Measurements from ENCODE around the gene GNA14. TPM values are rescaled to one million over a fixed set of nuclear protein-coding genes. Genes with fewer than 3 reads are reported as not detected.
A peak's percentile ranks its signal among the peaks of the same experiment; 100 is the strongest.
"Not testable (repeated sequence)": the region's sequence is repeated elsewhere in the genome, so short reads cannot be mapped to it uniquely, and the experiment has no call there.

The GNA14 gene
- total RNA-seq, 1 donor from 2014 or later = 4.1 TPM

DNA sequence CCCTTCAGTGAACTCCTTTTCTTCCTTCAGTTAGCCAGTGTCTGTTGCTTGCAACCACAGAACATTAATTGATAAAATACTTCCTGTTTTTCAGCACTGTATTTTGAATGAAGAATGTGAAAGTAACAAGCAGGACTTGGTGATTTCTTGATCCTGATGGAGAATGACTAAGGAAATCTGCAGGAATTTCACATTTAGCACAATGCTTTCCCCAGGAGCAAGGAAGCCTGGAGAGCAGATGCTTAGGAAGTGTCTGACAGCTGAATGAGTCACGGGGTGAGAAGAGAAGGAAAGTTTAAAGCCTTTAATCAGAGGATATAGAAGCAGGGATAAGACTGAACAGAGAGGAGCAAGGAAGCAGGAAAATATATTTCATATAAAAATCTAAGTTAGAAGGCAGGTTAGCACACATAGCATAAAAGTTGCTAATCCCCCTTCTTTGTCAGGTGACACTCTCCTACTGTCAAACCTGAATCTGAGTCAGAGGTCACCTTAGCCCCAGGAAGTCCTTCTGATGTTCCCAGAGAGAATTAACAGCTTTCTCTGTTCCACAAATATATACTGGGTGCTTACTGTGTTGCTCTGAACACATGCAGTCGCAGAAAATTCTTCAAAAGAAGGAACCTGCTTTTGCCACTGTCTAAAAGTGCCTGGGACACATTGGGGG is 59.7 kb downstream of the GNA14 start:
- peak in 1 of 2 donors; percentile 83 for DNase-seq (ENCODE audit: low read depth in 2 of 2)

DNA sequence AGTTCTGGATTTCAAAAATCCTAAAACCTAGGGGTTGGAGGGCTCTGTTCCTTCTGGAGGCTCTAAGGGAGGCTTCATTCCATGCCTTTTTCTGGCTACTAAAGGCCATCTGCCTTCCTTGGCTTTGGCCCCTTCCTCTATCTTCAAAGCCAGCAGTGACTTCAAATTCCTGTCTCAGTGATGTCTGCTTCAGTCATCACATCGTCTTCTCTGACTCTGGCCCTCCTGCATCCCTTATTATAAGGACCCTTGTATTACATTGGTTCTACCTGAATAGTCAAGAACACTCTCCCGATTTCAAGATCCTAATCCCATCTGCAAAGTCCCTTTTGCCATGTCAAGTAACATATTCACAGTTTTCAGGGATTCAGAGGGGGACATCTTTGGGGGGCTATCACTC is 60.3 kb downstream of the GNA14 start:
- DNase-seq (ENCODE audit: low read depth in 2 of 2) = no peak

DNA sequence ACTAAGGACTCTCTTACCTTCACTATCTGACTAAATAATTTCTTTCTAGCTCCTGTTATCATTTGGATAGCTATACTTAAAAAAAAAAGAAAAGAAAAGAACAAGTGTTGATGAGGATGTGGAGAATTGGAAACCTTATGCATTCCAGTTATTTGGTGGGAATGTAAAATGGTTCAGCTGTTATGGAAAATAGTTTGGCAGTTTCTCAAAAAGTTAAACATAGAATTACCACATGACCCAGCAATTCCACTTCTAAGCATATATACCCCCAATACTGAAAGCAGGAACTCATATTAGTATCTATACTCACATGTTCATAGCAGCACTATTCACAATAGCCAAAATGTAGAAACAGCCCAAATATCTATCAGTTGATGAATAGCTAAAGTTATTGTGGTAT is 61.1 kb downstream of the GNA14 start:
- DNase-seq (ENCODE audit: low read depth in 2 of 2) = peak in 1 of 2 donors; percentile 23

DNA sequence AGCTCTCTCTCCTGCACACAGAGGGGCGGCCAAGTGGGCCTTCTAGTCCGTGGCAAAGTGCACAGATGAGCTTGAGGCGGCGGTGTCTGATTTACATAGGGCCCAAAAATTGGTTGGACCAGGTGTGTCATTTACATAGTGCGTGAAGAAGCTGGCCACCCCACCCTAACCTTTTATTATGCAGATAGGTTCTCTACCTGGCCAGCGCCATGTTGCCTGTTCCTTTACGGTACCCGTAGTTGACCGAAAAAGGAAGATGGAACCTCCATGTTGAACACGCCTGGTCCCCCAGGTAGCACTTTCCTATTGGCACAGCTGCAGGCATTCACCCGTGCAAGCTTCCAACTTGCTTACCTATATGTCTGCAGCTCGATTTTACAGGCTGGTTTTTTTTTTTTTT is 61.5 kb downstream of the GNA14 start:
- DNase-seq (ENCODE audit: low read depth in 2 of 2) = no peak

DNA sequence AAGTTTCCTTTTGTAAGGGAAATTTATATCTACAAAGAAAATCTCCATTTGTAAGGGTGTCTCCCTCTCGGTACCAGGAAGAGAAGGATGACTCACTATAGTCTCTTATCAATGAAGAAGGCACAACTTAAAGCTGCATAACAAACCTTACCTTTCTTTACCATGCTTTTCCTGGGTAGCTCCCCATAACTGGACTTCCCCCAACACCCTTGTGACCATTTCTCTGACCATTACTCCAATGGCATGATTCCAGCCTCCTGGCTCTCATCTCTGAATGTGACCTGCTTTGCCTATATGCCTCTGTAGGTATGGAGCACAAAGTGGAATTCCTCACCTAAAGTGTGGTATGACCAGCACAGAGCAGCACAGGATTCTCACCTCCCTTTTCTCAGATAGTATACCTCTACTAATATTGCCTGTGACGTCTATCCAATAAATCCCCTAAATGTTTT is 62.8 kb downstream of the GNA14 start:
- no peak for DNase-seq (ENCODE audit: low read depth in 2 of 2)

DNA sequence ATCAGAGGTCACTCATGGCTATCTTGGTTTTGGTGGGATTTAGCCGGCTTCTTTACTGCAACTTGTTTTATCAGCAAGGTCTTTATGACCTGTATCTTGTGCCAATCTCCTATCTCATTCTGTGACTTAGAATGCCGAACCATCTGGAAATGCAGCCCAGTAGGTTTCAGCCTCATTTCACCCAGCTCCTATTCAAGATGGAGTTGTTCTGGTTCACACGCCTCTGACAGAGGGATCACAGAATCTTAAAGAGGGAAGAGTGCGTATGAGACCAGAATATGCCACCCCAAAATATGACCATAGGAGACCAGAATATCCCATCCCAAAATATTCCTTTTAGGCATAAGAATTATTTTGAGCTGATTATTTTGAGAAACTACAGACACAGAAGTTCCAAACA is 63.2 kb downstream of the GNA14 start:
- DNase-seq (ENCODE audit: low read depth in 2 of 2) = not testable (repeated sequence)

DNA sequence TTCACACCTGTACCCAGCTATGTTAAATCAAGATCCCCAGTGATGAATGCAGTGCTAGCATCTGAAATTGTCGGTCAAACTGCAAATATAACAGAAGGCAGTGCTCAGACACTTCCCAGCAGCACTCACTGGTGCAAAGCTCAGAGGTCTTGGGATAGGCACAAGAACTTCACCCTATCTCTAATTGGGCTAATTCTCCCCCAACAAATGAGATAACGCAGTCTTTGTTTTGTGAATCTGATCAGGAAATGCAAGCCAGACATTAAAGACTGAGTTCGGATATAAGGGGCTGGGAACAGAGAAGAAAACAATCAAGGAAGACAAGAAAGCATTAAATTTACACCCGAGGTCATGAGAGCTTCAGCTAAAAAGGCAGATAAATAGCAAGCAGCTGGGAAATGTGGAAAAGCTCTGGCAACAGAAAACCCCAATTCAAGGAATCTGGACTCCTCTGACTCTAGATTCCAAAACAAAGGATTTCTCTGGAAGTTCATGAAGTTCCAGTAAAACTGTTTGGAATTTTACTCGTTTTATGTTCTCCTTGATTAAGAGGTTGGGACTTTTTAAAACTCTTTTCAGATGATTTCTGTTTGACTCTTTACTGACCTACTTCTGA is 65.1 kb downstream of the GNA14 start:
- DNase-seq (ENCODE audit: low read depth in 2 of 2) = no peak

DNA sequence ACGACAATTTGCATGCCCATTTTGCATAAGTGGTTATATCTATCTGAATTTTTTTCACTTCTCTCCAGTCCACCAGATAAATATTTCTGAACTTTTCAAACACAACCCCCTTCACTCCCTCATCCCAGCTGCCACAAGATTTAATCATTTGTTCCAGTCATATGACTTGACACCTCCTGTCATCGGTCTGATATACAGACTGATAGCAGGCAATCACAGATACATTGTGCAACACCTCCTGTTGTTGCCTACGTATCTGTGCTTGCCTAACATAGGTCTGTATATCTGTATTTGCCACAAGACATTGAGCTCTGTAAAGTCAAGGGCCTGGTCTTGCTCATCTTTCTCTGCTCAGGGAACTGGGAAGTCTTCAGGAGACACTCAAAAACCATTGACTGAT is 65.6 kb downstream of the GNA14 start:
- DNase-seq (ENCODE audit: low read depth in 2 of 2) = no peak

DNA sequence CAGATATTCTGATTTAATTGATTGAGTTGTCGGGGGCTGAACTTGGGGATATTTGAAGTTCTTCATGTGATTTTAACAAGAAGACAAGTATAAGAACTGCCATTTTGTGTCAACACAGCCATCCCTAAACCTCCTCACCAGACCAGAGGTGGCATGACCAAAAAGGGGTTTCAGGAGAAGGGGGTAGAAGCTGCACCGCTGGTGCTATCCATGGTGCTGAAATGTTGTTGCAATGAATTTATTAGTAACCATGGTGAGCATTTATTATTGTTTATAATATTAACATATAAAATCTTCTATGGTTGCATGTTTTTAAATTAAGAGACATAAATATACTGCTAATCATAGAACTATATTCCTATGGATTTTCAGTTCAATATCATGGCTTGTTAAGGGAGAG is 72.3 kb downstream of the GNA14 start:
- peak; percentile 20 to 45 for DNase-seq (ENCODE audit: low read depth in 2 of 2)

DNA sequence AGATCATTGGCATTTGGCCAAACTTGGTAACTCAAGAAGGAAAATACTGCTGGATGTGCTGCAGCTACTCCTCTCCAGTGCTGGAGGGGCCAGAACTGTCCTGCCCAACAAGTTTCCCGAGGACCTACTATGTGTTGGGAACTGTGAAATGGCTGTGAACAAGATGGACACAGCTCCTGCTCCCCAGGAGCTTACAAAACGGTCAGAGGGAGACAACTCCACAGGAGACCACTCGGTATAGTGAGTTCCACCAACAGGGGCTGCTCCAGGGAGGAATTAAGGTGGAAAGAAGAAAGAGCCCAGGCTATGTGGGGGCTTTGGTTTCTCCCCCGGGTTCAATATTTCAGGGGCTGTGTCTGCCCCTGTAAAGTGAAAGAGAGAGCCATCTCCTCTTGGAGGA is 78.8 kb downstream of the GNA14 start:
- DNase-seq (ENCODE audit: low read depth in 2 of 2) = peak in 1 of 2 donors; percentile 12

DNA sequence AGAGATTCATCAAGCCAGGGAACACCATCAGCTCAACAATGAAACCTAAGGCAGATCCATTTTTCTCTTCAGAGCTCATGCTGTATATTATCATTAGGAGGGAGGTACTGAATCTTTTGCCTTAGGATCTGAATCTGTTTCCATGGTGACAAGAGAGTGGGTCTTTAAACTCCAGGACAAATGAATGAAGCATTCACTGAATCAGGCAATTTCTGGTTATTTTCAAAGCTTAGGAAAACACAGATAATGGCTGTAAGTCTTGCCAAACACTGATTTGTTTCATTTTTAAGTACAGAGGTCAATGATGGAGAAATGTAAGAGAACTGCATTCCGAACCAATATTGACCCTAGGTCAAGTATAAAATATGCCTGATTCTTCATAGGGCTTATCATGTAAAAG is 84.9 kb downstream of the GNA14 start:
- no peak for DNase-seq (ENCODE audit: low read depth in 2 of 2)

DNA sequence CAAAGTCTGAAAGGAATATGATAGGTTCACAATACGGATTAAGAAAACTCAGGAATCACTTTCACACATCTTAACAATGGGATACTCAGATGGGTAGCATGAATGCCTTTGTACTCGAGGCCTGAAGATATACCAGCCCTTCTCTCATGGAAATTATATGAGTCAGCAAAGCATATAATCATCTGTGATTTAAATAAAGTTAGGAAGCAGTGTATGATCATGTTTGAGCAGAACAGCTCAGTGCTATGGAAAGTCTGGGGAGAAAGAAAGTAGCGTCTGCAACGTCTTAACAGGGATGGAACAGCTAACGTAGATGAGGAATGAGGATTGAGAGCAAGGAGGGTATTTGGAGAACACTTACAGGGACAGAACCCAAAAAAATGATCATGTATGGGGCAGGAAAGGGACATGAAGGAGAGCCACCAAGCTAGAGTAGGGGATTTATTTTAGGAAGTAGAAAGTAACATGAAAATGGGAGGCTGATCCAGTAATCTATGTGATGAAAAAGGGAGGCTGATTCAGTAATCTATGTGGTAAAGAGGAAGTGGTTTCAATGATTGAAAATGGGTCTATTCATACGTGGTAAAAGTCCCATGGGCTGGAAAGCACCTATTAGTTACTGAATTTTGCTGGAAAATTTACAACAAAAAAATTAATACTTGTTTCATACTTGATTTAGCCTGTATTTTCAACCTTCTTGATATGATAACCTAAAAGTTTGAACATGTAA is 85.9 kb downstream of the GNA14 start:
- DNase-seq (ENCODE audit: low read depth in 2 of 2) = no peak

DNA sequence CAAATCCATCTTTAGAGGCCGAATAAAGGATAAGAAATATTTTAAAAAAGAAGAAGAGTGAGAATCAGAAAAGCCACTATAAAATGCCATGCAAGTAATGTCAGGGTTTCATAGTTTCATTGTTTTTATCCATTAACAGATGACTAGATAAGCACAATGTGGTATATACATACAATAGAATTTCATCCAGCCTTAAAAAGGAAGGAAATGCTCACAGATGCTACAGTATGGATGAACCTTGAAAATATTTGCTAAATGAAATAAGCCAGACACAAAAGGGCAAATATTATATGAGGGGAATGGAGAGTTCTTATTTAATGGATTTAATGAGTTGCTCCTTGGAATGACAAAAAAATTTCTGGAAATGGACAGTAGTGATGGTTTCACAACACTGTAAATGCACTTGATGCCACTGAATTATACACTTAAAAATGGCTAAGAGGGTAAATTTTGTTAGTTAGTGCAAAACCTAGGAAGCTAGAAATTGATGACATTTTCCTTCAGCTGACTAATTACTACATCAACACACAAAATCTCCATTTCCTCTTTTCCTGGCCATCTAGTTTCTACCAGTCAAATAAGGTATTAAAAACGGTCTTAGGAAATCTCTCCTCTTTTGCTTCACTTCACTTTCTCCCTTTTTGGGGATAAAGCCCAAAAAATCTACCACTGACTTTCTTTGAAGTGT is 86.6 kb downstream of the GNA14 start:
- peak; percentile 9 to 61 for DNase-seq (ENCODE audit: low read depth in 2 of 2)

DNA sequence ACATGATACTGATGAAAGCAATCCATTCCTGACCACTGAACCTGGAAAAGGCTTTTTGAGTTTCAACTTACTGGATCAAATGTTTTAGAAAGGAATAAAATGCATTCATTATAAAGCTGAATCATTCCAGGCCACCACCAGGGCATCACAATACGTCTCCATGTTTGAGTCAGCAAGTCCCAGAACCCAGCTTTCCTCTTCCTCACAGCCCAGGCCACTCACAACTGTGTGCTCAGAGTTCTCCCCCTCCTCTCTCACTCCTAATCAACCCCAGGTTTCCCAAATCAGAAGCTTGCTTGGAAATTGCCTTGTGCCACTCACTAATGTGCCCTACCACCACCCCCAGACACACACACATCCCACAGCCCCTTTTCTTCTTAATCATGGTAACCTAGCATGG is 91.7 kb downstream of the GNA14 start:
- DNase-seq (ENCODE audit: low read depth in 2 of 2) = peak in 1 of 2 donors; percentile 12

DNA sequence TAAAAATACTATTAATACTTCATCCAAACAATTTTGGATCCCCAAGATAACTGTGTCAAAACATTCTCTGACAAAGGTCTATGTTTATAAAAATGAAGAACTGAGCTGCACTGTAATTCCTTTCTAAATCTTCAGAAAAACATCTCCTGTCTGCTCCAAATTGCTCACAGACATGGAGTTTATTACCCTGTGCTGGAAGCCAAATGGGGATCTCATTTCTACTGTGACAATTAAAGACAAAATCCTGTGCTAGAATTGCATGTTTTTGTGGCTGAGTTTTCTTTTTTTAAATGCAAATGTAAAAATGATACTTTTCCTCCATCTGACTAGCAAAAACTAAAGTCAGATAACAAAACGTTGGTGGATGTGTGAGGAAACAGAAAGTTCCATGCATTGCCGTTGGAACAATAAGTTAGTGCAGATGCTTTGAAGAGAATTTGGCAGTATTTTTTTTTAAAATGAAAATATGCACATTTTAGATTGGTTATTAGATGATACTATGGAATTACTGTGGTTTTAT is 93.5 kb downstream of the GNA14 start:
- no peak for DNase-seq (ENCODE audit: low read depth in 2 of 2)

DNA sequence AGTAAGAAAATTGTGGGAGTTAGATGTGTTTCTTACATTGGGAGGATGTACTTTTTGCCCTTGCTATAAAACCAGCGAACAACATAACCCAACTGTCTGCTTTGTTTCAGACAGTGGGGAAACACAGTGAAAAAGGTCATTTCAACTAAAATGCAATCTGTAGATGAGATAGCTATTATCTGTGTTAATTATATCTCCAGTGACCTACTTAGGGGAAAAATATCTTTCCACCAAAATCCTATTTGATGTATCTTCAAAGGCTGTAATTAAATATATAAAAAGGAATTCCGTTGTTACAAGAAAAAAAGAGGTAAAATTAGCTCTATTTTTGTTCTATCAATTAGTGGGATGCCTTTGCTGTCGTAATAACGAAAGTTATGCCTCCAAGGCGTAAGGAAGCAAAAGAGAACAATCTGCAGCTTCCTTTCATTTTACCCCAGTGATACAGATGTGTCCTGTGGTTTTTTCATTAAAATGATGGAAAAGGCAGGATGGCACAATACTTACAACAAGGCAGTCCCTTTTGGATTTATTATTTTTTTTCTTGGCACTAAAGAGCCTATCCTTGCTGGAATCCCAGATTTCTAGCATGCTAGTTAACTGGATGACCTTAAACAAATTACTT is 100.9 kb downstream of the GNA14 start:
- no peak for DNase-seq (ENCODE audit: low read depth in 2 of 2)

DNA sequence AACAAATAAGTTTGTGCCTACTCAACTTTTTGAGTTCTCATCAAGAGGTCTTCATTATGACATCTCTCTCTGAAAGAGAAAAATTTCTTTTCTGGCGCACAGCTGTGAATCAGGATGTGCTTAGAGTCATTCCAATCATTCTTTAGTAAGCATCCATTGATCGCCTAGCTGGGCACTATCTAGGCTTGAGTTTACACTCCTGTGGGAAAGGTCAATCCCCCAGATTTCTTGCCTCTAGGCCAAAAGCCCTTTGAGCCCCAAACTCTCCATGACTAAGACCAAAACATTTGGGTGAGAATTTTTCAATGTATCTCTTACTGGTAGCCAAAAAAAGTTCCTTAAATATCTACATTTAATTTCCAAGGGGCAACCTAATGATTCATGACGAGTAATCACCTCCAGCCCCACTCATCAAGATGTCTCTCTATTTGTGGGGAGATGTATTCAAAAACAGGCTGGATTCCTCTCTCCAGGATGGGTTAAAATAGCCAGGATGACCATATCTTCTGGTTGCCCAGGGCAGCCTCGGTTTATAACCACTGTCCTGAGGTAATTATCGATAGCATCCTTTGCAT is 101.7 kb downstream of the GNA14 start:
- DNase-seq (ENCODE audit: low read depth in 2 of 2) = no peak

DNA sequence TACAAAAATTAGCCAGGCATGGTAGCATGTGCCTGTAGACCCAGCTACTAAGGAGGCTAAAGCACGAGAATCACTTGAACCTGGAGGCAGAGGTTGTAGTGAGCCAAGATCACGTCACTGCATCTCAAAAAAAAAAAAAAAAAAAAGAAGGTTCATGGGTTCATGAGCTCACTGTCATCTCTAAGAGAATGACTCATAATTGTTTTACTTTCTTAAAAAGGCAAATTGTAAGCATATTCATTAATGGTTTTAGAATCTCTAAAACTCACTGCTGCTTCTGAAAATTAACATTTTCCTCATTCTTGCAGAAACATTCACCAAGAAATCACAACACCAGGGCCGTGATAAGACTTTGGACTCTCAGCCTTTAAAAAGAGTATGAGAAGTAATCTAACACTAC is 103.6 kb downstream of the GNA14 start:
- DNase-seq (ENCODE audit: low read depth in 2 of 2) = no peak

DNA sequence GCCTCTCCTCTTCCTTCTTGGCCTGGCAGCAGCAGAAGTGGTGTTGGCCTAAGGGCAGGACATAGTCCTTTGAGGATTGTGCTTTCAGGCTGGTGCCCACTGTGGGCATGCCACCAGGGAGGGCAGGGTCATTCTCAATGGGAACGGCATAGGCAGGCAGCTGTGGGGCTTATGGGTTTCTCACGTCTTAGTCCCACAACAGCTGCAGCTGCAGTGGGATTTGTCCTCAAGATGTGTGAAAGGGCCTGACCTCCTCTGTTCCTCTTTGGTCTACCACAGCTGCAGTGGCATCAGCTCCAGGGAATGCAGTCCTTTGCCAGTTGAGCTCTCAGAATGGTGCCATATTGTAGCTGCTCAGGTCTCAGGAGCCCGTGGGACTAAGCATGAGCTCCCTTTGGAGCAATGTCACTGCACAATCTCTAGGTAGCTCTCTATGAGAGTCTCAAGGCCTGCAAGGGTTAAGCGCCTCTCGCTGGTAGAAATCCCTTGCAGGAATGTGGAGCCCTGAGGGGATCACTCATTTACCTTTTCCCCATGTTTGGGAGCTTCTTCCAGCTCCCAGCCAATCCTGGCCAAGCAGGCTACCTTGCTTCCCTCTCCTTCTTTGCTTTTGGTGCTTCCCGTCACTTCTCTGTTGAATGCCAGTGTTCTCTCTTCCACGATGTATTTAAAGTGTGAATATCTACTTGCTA is 104.8 kb downstream of the GNA14 start:
- DNase-seq (ENCODE audit: low read depth in 2 of 2) = no peak

DNA sequence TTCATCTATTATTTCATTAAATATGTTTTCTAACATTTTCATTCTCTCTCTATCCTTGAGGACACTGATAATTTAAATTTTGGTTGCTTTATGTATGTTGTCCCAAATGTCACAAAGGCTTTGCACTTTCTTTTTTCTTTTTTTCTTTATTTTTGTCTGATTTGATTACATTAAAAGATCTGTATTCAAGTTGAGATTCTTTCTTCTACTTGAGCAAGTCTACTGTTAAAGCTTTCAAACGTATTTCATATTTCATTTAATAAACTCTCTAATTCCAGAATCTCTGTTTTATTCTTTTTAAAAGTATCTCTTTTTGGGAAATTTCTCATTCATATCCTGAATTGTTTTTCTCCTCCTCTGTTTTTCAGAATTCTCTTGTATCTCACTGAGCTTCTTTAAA is 106.5 kb downstream of the GNA14 start:
- no peak for DNase-seq (ENCODE audit: low read depth in 2 of 2)

DNA sequence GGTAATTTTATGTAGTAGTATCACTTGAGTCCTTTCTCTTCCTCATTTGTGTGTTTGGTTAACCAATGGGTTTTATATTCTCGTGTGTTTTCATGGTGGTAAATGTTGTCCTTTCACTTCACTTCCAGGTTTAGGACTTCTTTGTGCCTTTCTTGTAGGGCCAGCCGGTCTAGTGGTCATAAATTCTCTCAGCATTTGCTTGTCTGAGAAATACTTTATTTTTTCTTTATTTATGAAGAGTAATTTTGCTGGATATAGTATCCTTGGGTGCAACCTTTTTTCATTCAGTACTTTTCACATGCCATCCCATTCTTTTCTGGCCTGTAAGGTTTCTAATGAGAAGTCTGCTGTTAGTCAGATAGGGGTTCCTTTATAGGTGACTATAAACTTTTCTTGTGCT is 107.1 kb downstream of the GNA14 start:
- no peak for DNase-seq (ENCODE audit: low read depth in 2 of 2)

Data from dermis microvascular lymphatic vessel endothelial cell (primary cell).